ENCODE data around the gene HEXIM1.

DNA sequence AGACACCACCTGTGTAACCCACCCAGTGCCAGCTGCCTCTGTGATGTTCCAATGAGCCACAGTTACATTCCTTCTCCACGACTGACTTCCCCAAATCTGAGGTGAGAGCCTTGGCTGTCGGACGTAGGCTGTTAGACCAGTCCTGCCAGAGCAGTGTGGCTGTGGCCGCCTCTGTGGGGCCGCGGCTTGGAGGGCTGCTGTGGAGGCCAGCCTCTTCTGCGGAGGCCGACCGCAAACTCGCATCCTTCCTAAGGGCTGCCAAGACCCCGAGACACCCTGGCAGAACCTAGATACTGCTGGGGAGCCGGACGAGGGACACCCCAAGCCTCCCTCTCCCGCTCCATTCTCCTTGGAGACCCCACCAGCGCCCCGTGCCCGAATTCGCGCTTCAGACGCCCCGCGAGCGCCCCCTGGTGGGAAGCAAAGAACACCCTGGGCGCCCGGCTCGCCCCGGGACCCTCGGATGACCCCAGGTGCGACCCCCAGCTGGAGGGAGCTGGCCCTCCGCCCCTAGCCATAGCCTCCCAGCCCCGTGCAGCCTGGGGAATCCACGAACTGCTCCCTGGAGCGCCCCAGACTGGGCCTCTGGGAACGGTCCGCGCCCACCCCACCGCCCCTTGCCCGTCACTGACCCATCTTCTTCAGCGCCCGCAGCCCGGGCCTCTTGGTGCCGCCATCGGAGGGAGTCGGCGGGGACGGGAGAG is 16.5 kb upstream of the HEXIM1 start:
- TF ChIP-seq POLR2AphosphoS5 (IDR thresholded peaks at IDR 0.05; ENCODE audit: low read depth, low read length) (no peak), POLR2A (IDR thresholded peaks at IDR 0.05; ENCODE audit: low read depth, low read length) (no peak), TAF1 (IDR thresholded peaks at IDR 0.05; ENCODE audit: low read depth, low read length) (no peak), SPI1 (IDR thresholded peaks at IDR 0.05; ENCODE audit: low read depth, low read length) (no peak), POU2F2 (IDR thresholded peaks at IDR 0.05; ENCODE audit: low read depth, low read length) (no peak)

Data from GM12891 (cell line).